Cardiac septum (tissue), 1 donor: ENCODE results near the gene AFDN. TPM values are rescaled to one million over a fixed set of nuclear protein-coding genes. Genes with fewer than 3 reads are reported as not detected.

Experiments used
- total RNA-seq: library from RNA; stranded (reverse); fragmentation: NEBNext Ultra II Directional; extraction: Animal tissue kit (Norgen Biotek cat#: 25700); gene quantifications from one replicate; pipeline ENCODE4 v1.2.1, GENCODE V29; 2021
- donor health status: DM: no; HTN: no; CAD: no.

Gene AFDN
- total RNA-seq, 1 donor from 2014 or later, result 67.1 TPM

Other genes with a start within 250 kb of the AFDN start
- 0.24 TPM for gene KIF25, start 170.8 kb downstream of the AFDN start, total RNA-seq